H9 (cell line): ENCODE measurements around the gene MYO1D. TPM values are rescaled to one million over a fixed set of nuclear protein-coding genes. Genes with fewer than 3 reads are reported as not detected.
A peak's percentile ranks its signal among the peaks of the same experiment; 100 is the strongest.

ENCODE experiments used
- DNase-seq: peaks from one replicate; pipeline ENCODE4 v3.0.0-alpha.2; 2017
- H2AFZ ChIP-seq: one replicate; pipeline ENCODE4 v1.6.1; 2013; ENCODE audit warnings: mild to moderate bottlenecking, low read length, control low read depth, moderate library complexity
- H2AK5ac ChIP-seq: 2 replicates; pipeline ENCODE4 v1.6.1; 2013; ENCODE audit warnings: low read length, control low read depth, mixed read lengths; ENCODE audit not compliant: insufficient read length
- H2BK120ac ChIP-seq: one replicate; pipeline ENCODE4 v1.6.1; 2013; ENCODE audit warnings: low read depth, mild to moderate bottlenecking, low read length, control low read depth, inconsistent platforms; ENCODE audit not compliant: poor library complexity, severe bottlenecking
- H2BK12ac ChIP-seq: 2 replicates; pipeline ENCODE4 v1.6.1; 2013; ENCODE audit warnings: low read length, control low read depth, mixed read lengths, low read depth; ENCODE audit not compliant: insufficient read length
- H2BK15ac ChIP-seq: 2 replicates; pipeline ENCODE4 v1.6.1; 2013; ENCODE audit warnings: low read depth, low read length, control low read depth
- H2BK20ac ChIP-seq: one replicate; pipeline ENCODE4 v1.6.1; 2013; ENCODE audit warnings: low read depth, mild to moderate bottlenecking, low read length, control low read depth, inconsistent platforms; ENCODE audit not compliant: poor library complexity, severe bottlenecking
- H2BK5ac ChIP-seq: 2 replicates; pipeline ENCODE4 v1.6.1; 2013; ENCODE audit warnings: low read length, control low read depth, mixed read lengths; ENCODE audit not compliant: insufficient read length
- H3K14ac ChIP-seq: 2 replicates; pipeline ENCODE4 v1.6.1; 2013; ENCODE audit warnings: low read length, control low read depth; ENCODE audit not compliant: insufficient read depth
- H3K18ac ChIP-seq: 2 replicates; pipeline ENCODE4 v1.6.1; 2013; ENCODE audit warnings: low read depth, mild to moderate bottlenecking, mixed read lengths, low read length, control low read depth; ENCODE audit not compliant: insufficient read length
- H3K23ac ChIP-seq: 2 replicates; pipeline ENCODE4 v1.6.1; 2013; ENCODE audit warnings: low read length, control low read depth, mixed read lengths, low read depth; ENCODE audit not compliant: insufficient read length
- H3K23me2 ChIP-seq: 2 replicates; pipeline ENCODE4 v1.6.1; 2013; ENCODE audit warnings: low read depth, mild to moderate bottlenecking, mixed read lengths, low read length, control low read depth; ENCODE audit not compliant: insufficient read length, poor library complexity, severe bottlenecking
- H3K27ac ChIP-seq: 2 replicates; pipeline ENCODE4 v1.5.1; 2013; ENCODE audit warnings: low read length, control low read depth, mixed read lengths, low read depth; ENCODE audit not compliant: insufficient read length
- H3K27me3 ChIP-seq: 2 replicates; pipeline ENCODE4 v1.6.1; 2013; ENCODE audit warnings: low read length, control low read depth, inconsistent platforms; ENCODE audit not compliant: insufficient read depth
- H3K4ac ChIP-seq: 2 replicates; pipeline ENCODE4 v1.6.1; 2013; ENCODE audit warnings: low read depth, mild to moderate bottlenecking, control low read depth, inconsistent platforms, low read length, moderate library complexity
- H3K4me1 ChIP-seq: 2 replicates; pipeline ENCODE4 v1.6.1; 2013; ENCODE audit warnings: low read length, control low read depth, inconsistent platforms; ENCODE audit not compliant: insufficient read depth
- H3K4me2 ChIP-seq: 2 replicates; pipeline ENCODE4 v1.6.1; 2013; ENCODE audit warnings: low read length, control low read depth, mixed read lengths; ENCODE audit not compliant: insufficient read length, insufficient read depth
- H3K56ac ChIP-seq: 2 replicates; pipeline ENCODE4 v1.6.1; 2013; ENCODE audit warnings: low read depth, mild to moderate bottlenecking, mixed read lengths, low read length, control low read depth; ENCODE audit not compliant: insufficient read length
- H3K79me1 ChIP-seq: 2 replicates; pipeline ENCODE4 v1.6.1; 2013; ENCODE audit warnings: low read depth, mild to moderate bottlenecking, moderate library complexity, low read length, control low read depth, inconsistent platforms; ENCODE audit not compliant: insufficient read depth, poor library complexity, severe bottlenecking
- H3K79me2 ChIP-seq: 2 replicates; pipeline ENCODE4 v1.6.1; 2013; ENCODE audit warnings: low read length, control low read depth, inconsistent platforms; ENCODE audit not compliant: insufficient read depth
- H3K9ac ChIP-seq: 2 replicates; pipeline ENCODE4 v1.6.1; 2013; ENCODE audit warnings: low read length, control low read depth, mixed read lengths; ENCODE audit not compliant: insufficient read length; ENCODE audit errors: extremely low read depth
- H3K9me3 ChIP-seq: one replicate; pipeline ENCODE4 v1.6.1; 2013; ENCODE audit warnings: low read depth, low read length, inconsistent platforms; ENCODE audit not compliant: control insufficient read depth
- H3T11ph ChIP-seq: one replicate; pipeline ENCODE4 v1.6.1; 2013; ENCODE audit warnings: mild to moderate bottlenecking, low read length, control low read depth, inconsistent platforms
- H4K20me1 ChIP-seq: one replicate; pipeline ENCODE4 v1.6.1; 2013; ENCODE audit not compliant: control insufficient read depth, insufficient read length, insufficient read depth
- H4K5ac ChIP-seq: 2 replicates; pipeline ENCODE4 v1.6.1; 2013; ENCODE audit warnings: low read depth, mild to moderate bottlenecking, mixed read lengths, low read length, control low read depth; ENCODE audit not compliant: insufficient read length
- H4K8ac ChIP-seq: replicated peaks from 2 replicates; pipeline ENCODE4 v1.6.1; 2013; ENCODE audit warnings: low read length, control low read depth, mixed read lengths, low read depth; ENCODE audit not compliant: insufficient read length
- H4K91ac ChIP-seq: 2 replicates; pipeline ENCODE4 v1.6.1; 2013; ENCODE audit warnings: low read depth, mild to moderate bottlenecking, moderate library complexity, mixed read lengths, low read length, control low read depth; ENCODE audit not compliant: insufficient read length
- H3K27ac Mint-ChIP-seq, 3 experiments: 2 replicates in 2 of 3; 3 replicates in 1 of 3; pipeline ENCODE4 v1.8.0; 2020 to 2021; ENCODE audit warnings: mixed read lengths in 3 of 3, mild to moderate bottlenecking in 1 of 3, moderate library complexity in 1 of 3
- H3K27me3 Mint-ChIP-seq: 2 replicates; pipeline ENCODE4 v1.8.0; 2021; ENCODE audit warnings: low read depth, mild to moderate bottlenecking, moderate library complexity, mixed read lengths
- H3K36me3 Mint-ChIP-seq, 3 experiments: 2 replicates in 2 of 3; 3 replicates in 1 of 3; pipeline ENCODE4 v1.8.0; 2020 to 2021; ENCODE audit warnings: low read depth in 3 of 3, mixed read lengths in 3 of 3; ENCODE audit not compliant: insufficient read depth in 1 of 3
- H3K4me1 Mint-ChIP-seq, 2 experiments: 2 replicates each; pipeline ENCODE4 v1.8.0; 2020; ENCODE audit warnings: mixed read lengths in 2 of 2
- H3K4me3 Mint-ChIP-seq, 2 experiments: 2 replicates in 1 of 2; 3 replicates in 1 of 2; pipeline ENCODE4 v1.8.0; 2020 to 2021; ENCODE audit warnings: mild to moderate bottlenecking in 2 of 2, mixed read lengths in 2 of 2, moderate library complexity in 1 of 2
- H3K9me3 Mint-ChIP-seq, 2 experiments: 2 replicates in 1 of 2; 3 replicates in 1 of 2; pipeline ENCODE4 v1.8.0; 2020; ENCODE audit warnings: mild to moderate bottlenecking in 2 of 2, mixed read lengths in 2 of 2, moderate library complexity in 1 of 2
- WGBS: extraction: QIAGEN DNeasy Blood & Tissue Kit; methylation state at CpG from one replicate; pipeline ENCODE4 v1.1.7; 2013; ENCODE audit warnings: missing lambda C conversion rate, low lambda C conversion rate, mixed read lengths; ENCODE audit not compliant: insufficient read length; ENCODE audit errors: extremely low coverage; 5-methylcytosine and 5-hydroxymethylcytosine counted together
- total RNA-seq: library from RNA; stranded (reverse); gene quantifications from 2 replicates; pipeline ENCODE4 v1.2.1, GENCODE V29; 2021
- TF ChIP-seq, protein P1 (sequence below): fragments of 200-600 bp; sonication (generic); conservative IDR thresholded peaks from 3 replicates; pipeline ENCODE4 v1.8.0; 2021; ENCODE audit warnings: antibody characterized with exemption, mild to moderate bottlenecking

The MYO1D gene
- total RNA-seq, 1 experiment from 2014 or later, result 19.0 TPM

GRCh38 chr17:32481193-32481592 is 395.7 kb downstream of the MYO1D start:
- Histone ChIP-seq H3K79me1 (no peaks in the 10 kb centered on the region), H2AK5ac (no peak overlapping the region), H3K14ac (no peak overlapping the region), H4K20me1 (no peaks in the 10 kb centered on the region), H3K27me3 (no peaks in the 10 kb centered on the region), H3K27ac (no peak overlapping the region), H3K23ac (no peak overlapping the region), H4K91ac (no peak overlapping the region), H2AFZ (no peak overlapping the region), H2BK20ac (no peak overlapping the region), H4K5ac (no peak overlapping the region), H3K56ac (no peak overlapping the region), H3K4me1 (peaks cover 5% of the 10 kb centered on the region; the same call in 1 of the 2 replicates), H3K9me3 (no peaks in the 10 kb centered on the region), H3K23me2 (peaks cover 3% of the 10 kb centered on the region), H3K18ac (no peak overlapping the region), H2BK12ac (no peak overlapping the region), H3K4me2 (no peak overlapping the region), H3K9ac (no peak overlapping the region), H2BK120ac (no peak overlapping the region), H3K4ac (no peak overlapping the region), H2BK5ac (no peak overlapping the region), H3T11ph (no peak overlapping the region), H3K79me2 (no peaks in the 10 kb centered on the region), H4K8ac (no peak overlapping the region), H2BK15ac (no peak overlapping the region)
- Mint-ChIP-seq H3K4me3 (no peak overlapping the region), H3K27me3 (peaks cover 1% of the 10 kb centered on the region; the same call in 1 of the 2 replicates), H3K9me3 (no peaks in the 10 kb centered on the region; a peak in 1 of 5 replicates), H3K4me1 (peaks cover 37 to 52% of the 10 kb centered on the region in 2 experiments), H3K36me3 (peaks cover 39 to 64% (median 59%) of the 10 kb centered on the region in 3 experiments), H3K27ac (peak overlapping the region in 2 of 3 experiments; percentile 83 to 89; a peak in 4 of 7 replicates)
- WGBS, result no CpG with 5 or more reads among the region's 8 CpGs
- TF ChIP-seq, protein P1, sequence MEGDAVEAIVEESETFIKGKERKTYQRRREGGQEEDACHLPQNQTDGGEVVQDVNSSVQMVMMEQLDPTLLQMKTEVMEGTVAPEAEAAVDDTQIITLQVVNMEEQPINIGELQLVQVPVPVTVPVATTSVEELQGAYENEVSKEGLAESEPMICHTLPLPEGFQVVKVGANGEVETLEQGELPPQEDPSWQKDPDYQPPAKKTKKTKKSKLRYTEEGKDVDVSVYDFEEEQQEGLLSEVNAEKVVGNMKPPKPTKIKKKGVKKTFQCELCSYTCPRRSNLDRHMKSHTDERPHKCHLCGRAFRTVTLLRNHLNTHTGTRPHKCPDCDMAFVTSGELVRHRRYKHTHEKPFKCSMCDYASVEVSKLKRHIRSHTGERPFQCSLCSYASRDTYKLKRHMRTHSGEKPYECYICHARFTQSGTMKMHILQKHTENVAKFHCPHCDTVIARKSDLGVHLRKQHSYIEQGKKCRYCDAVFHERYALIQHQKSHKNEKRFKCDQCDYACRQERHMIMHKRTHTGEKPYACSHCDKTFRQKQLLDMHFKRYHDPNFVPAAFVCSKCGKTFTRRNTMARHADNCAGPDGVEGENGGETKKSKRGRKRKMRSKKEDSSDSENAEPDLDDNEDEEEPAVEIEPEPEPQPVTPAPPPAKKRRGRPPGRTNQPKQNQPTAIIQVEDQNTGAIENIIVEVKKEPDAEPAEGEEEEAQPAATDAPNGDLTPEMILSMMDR, result no peak
- no peak for DNase-seq
